ENCODE measurements around the gene MUC3A. TPM values are rescaled to one million over a fixed set of nuclear protein-coding genes. Genes with fewer than 3 reads are reported as not detected.
A peak's percentile ranks its signal among the peaks of the same experiment; 100 is the strongest.

Gene MUC3A, protein sequence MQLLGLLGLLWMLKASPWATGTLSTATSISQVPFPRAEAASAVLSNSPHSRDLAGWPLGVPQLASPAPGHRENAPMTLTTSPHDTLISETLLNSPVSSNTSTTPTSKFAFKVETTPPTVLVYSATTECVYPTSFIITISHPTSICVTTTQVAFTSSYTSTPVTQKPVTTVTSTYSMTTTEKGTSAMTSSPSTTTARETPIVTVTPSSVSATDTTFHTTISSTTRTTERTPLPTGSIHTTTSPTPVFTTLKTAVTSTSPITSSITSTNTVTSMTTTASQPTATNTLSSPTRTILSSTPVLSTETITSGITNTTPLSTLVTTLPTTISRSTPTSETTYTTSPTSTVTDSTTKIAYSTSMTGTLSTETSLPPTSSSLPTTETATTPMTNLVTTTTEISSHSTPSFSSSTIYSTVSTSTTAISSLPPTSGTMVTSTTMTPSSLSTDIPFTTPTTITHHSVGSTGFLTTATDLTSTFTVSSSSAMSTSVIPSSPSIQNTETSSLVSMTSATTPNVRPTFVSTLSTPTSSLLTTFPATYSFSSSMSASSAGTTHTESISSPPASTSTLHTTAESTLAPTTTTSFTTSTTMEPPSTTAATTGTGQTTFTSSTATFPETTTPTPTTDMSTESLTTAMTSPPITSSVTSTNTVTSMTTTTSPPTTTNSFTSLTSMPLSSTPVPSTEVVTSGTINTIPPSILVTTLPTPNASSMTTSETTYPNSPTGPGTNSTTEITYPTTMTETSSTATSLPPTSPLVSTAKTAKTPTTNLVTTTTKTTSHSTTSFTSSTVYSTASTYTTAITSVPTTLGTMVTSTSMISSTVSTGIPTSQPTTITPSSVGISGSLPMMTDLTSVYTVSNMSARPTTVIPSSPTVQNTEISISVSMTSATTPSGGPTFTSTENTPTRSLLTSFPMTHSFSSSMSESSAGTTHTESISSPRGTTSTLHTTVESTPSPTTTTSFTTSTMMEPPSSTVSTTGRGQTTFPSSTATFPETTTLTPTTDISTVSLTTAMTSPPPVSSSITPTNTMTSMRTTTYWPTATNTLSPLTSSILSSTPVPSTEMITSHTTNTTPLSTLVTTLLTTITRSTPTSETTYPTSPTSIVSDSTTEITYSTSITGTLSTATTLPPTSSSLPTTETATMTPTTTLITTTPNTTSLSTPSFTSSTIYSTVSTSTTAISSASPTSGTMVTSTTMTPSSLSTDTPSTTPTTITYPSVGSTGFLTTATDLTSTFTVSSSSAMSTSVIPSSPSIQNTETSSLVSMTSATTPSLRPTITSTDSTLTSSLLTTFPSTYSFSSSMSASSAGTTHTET (N-terminal part only)
- 1.9 and 4.9 TPM in 2 replicates for total RNA-seq
- 9.4 and 10.6 TPM in 2 replicates for polyA plus RNA-seq

DNA sequence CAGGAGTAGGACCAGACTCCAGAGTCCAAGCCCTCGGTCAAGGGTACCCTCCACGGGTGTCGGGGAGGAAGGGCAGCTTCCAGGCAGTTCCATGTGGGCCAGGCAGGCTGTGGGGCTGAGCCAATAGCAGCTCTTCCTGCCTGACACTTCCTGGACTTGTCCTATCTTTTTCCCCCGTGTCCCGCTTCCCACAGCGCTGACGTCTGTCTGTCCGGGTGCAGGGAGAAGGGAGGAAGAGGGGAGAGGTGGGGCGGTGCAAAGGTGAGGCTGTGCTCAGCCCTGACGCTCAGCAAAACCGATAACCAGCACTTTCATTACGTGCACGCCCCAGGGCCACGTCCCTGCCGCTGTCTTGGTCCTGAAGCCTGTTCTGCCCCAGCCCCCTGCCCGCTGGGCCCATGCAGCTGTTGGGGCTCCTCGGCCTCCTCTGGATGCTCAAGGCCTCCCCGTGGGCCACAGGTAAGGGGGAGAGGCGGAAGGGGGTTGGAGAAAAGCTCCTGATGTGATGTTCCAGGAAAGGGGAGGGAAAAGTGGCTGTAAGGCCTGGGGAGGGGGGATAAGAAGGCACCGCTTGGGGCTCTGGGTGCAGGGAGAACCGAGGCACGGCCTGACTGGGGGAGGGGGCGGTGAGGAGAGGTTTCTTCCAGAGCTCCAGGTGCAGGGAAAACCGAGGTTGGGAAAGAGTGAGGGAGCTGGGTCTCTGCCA is at the start of gene MUC3A:
Gene MUC3A (plus strand): TSS at position 308 of the 706 bp plus-strand sequence. CDS start 91 bp downstream, at position 399.
- DNase-seq (ENCODE audit: low spot score) = peak; percentile 68
- no peaks in the 10 kb centered on the region for H3K9me2 ChIP-seq (replicated peaks; ENCODE audit: insufficient read depth)
- no peaks in the 10 kb centered on the region for H3K9me3 ChIP-seq (ENCODE audit: low read depth)
- no peaks in the 10 kb centered on the region for H3K36me3 ChIP-seq (replicated peaks; ENCODE audit: insufficient read depth, low read depth)
- no peak within 1 kb of the TSS for H2AFZ ChIP-seq
- H4K20me1 ChIP-seq (ENCODE audit: insufficient read depth, poor library complexity, severe bottlenecking) = no peaks in the 10 kb centered on the region
- H3K27me3 ChIP-seq = no peaks in the 10 kb centered on the region
- no peak within 1 kb of the TSS for H3K4me3 ChIP-seq
- H3K4me2 ChIP-seq = peak within 1 kb of the TSS; percentile 73
- WGBS (ENCODE audit: low lambda C conversion rate, missing lambda C conversion rate) = 23% methylated on average over 20 of the region's 24 CpGs
- peak within 1 kb of the TSS; percentile 51 for H3K27ac ChIP-seq
- TF ChIP-seq EZH2phosphoT487 (IDR thresholded peaks at IDR 0.05; ENCODE audit: low read depth, severe bottlenecking, unreplicated experiment) = no peak
- TF ChIP-seq, protein P1, sequence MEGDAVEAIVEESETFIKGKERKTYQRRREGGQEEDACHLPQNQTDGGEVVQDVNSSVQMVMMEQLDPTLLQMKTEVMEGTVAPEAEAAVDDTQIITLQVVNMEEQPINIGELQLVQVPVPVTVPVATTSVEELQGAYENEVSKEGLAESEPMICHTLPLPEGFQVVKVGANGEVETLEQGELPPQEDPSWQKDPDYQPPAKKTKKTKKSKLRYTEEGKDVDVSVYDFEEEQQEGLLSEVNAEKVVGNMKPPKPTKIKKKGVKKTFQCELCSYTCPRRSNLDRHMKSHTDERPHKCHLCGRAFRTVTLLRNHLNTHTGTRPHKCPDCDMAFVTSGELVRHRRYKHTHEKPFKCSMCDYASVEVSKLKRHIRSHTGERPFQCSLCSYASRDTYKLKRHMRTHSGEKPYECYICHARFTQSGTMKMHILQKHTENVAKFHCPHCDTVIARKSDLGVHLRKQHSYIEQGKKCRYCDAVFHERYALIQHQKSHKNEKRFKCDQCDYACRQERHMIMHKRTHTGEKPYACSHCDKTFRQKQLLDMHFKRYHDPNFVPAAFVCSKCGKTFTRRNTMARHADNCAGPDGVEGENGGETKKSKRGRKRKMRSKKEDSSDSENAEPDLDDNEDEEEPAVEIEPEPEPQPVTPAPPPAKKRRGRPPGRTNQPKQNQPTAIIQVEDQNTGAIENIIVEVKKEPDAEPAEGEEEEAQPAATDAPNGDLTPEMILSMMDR (IDR thresholded peaks at IDR 0.05; ENCODE audit: poor library complexity) = no peak
- no peak for TF ChIP-seq EZH2 (IDR thresholded peaks at IDR 0.05; ENCODE audit: borderline replicate concordance)
- H3K79me2 ChIP-seq = no peaks in the 10 kb centered on the region
- H3K4me1 ChIP-seq (ENCODE audit: insufficient read depth) = no peaks in the 10 kb centered on the region

GRCh38 chr7:100900978-100901377 is 48.4 kb upstream of the MUC3A start:
- no peaks in the 10 kb centered on the region for H3K79me2 ChIP-seq
- no peaks in the 10 kb centered on the region for H3K9me2 ChIP-seq (replicated peaks; ENCODE audit: insufficient read depth)
- TF ChIP-seq, protein P1 (IDR thresholded peaks at IDR 0.05; ENCODE audit: poor library complexity) = no peak
- TF ChIP-seq EZH2phosphoT487 (IDR thresholded peaks at IDR 0.05; ENCODE audit: low read depth, severe bottlenecking, unreplicated experiment) = no peak
- no peak for TF ChIP-seq EZH2 (IDR thresholded peaks at IDR 0.05; ENCODE audit: borderline replicate concordance)
- no peak overlapping the region for H3K4me3 ChIP-seq
- DNase-seq (ENCODE audit: low spot score) = no peak
- 89% methylated on average over 2 of the region's 2 CpGs for whole genome bisulfite sequencing (ENCODE audit: low lambda C conversion rate, missing lambda C conversion rate)
- H3K9me3 ChIP-seq (ENCODE audit: low read depth) = no peaks in the 10 kb centered on the region
- peaks cover 7% of the 10 kb centered on the region for H3K27me3 ChIP-seq
- H4K20me1 ChIP-seq (ENCODE audit: insufficient read depth, poor library complexity, severe bottlenecking) = no peaks in the 10 kb centered on the region
- H3K27ac ChIP-seq = no peak overlapping the region
- H3K36me3 ChIP-seq (replicated peaks; ENCODE audit: insufficient read depth, low read depth) = no peaks in the 10 kb centered on the region
- peaks cover 7% of the 10 kb centered on the region for H3K4me1 ChIP-seq (ENCODE audit: insufficient read depth)
- H3K4me2 ChIP-seq = no peak overlapping the region
- no peak overlapping the region for H2AFZ ChIP-seq

- no peaks in the 10 kb centered on the region for H3K79me2 ChIP-seq
- H3K4me3 ChIP-seq = no peak overlapping the region
- 51% methylated on average over 5 of the region's 5 CpGs for WGBS (ENCODE audit: low lambda C conversion rate, missing lambda C conversion rate)
- no peaks in the 10 kb centered on the region for H4K20me1 ChIP-seq (ENCODE audit: insufficient read depth, poor library complexity, severe bottlenecking)
- no peaks in the 10 kb centered on the region for H3K27me3 ChIP-seq
- H3K27ac ChIP-seq = peak overlapping the region; percentile 74
- H3K9me3 ChIP-seq (ENCODE audit: low read depth) = no peaks in the 10 kb centered on the region
- H3K36me3 ChIP-seq (replicated peaks; ENCODE audit: insufficient read depth, low read depth) = no peaks in the 10 kb centered on the region
- no peaks in the 10 kb centered on the region for H3K4me1 ChIP-seq (ENCODE audit: insufficient read depth)
- TF ChIP-seq EZH2 (IDR thresholded peaks at IDR 0.05; ENCODE audit: borderline replicate concordance) = no peak
- no peak for TF ChIP-seq EZH2phosphoT487 (IDR thresholded peaks at IDR 0.05; ENCODE audit: low read depth, severe bottlenecking, unreplicated experiment)
- TF ChIP-seq, protein P1 (IDR thresholded peaks at IDR 0.05; ENCODE audit: poor library complexity) = no peak
- no peak overlapping the region for H2AFZ ChIP-seq
- DNase-seq (ENCODE audit: low spot score) = peak; percentile 70
- no peak overlapping the region for H3K4me2 ChIP-seq
- no peaks in the 10 kb centered on the region for H3K9me2 ChIP-seq (replicated peaks; ENCODE audit: insufficient read depth)
Measured at GRCh38 chr7:100901921-100902332, 47.4 kb upstream of the MUC3A start.
